Memory B cell (primary cell): ENCODE results near the gene LGMN.

Source experiments
- ATAC-seq: fragments of 150-1000 bp; cut with Tn5 transposase; 2 replicates; pipeline ENCODE4 v1.10.0; 2021; ENCODE audit warnings: low read depth, mild to moderate bottlenecking, moderate library complexity
- DNase-seq, 2 donors: peaks; one replicate each; pipeline ENCODE4 v3.0.0; 2022; ENCODE audit warnings: low spot score in 2 of 2
- H3K27ac Mint-ChIP-seq: one replicate; pipeline ENCODE4 v1.8.0; 2022; ENCODE audit warnings: mild to moderate bottlenecking, moderate library complexity, mixed read lengths
- H3K27me3 Mint-ChIP-seq: one replicate; pipeline ENCODE4 v1.8.0; 2022; ENCODE audit warnings: mixed read lengths
- H3K36me3 Mint-ChIP-seq: one replicate; pipeline ENCODE4 v1.8.0; 2022; ENCODE audit warnings: mild to moderate bottlenecking, mixed read lengths
- H3K4me1 Mint-ChIP-seq: one replicate; pipeline ENCODE4 v1.8.0; 2022; ENCODE audit warnings: mixed read lengths
- H3K4me3 Mint-ChIP-seq: one replicate; pipeline ENCODE4 v1.8.0; 2022; ENCODE audit warnings: mild to moderate bottlenecking, moderate library complexity, mixed read lengths
- H3K9me3 Mint-ChIP-seq: one replicate; pipeline ENCODE4 v1.8.0; 2022; ENCODE audit warnings: mixed read lengths

LGMN gene

GRCh38 chr14:92706386-92706785 is 42.0 kb downstream of the LGMN start:
- Mint-ChIP-seq H3K36me3 (peaks cover 10% of the 10 kb centered on the region), H3K4me1 (peaks cover 30% of the 10 kb centered on the region), H3K27me3 (no peaks in the 10 kb centered on the region), H3K27ac (no peak overlapping the region), H3K4me3 (no peak overlapping the region), H3K9me3 (no peaks in the 10 kb centered on the region)
- ATAC-seq (no peak), DNase-seq (no peak)

DNA sequence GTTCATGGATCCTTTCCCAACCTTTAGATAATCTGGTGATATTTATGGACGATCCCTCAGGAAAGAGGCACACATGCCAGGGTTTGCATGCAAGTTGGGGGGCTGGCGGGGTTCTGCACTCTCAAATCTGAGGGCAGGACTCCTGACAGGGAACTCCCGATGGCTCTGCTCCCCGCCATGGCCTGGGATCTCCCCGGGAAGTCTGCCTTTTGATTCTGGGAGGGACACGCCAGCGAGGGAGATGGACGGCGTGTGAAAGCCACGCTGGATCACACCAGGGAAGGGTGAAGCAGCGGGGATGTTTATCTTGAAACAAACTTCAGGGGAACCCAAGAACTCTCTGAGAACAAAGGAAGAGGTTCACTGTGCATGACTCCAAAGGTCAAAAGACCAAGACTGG is 43.6 kb downstream of the LGMN start:
- DNase-seq, result no peak
- Mint-ChIP-seq H3K9me3 (no peaks in the 10 kb centered on the region), H3K27me3 (no peaks in the 10 kb centered on the region), H3K4me3 (peak overlapping the region; percentile 75), H3K4me1 (peaks cover 34% of the 10 kb centered on the region), H3K36me3 (peaks cover 5% of the 10 kb centered on the region), H3K27ac (peak overlapping the region; percentile 96)
- ATAC-seq, result no peak

DNA sequence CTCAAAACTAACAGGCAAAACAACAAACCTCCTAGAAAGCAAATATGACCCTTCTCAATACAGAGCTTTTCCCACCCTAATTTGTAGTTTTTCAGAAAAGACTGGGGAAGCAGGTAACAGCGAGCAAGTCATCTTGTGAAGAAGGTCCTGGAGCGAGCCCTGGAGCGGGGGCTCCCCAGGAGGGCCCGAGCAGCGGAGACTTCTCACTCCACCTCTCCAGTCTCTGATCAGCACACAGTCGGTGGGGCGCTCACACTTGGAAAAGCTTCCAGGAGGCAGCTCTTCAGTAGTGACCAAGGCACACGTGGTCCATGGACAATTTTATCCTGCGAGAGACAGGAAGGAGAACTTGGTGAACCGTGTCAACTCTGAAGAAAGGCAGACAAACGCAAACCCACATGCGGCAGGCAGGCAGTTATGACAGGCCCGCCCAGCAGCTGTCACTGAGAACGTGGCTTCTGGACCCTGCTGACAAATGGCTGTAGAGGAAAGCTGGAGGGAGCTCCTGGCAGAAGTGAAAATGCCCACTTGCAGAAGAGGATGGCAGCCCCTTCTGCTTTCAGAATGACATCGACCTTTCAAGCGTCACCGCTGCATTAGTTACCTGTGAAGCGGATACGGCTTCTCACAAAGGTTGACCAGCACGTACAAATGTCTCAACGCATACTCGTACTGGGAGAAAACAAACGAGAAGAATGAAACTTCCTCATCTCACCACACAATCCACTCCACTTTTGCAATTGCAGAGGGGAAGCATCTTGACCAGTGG is 44.2 kb downstream of the LGMN start:
- Mint-ChIP-seq H3K36me3 (peaks cover 5% of the 10 kb centered on the region), H3K27ac (peak overlapping the region; percentile 96), H3K4me1 (peaks cover 34% of the 10 kb centered on the region), H3K4me3 (peak overlapping the region; percentile 75), H3K9me3 (no peaks in the 10 kb centered on the region), H3K27me3 (no peaks in the 10 kb centered on the region)
- DNase-seq (peak; percentile 63 to 82), ATAC-seq (peak; percentile 96)

GRCh38 chr14:92703516-92703915 is 44.9 kb downstream of the LGMN start:
- DNase-seq, result no peak
- Mint-ChIP-seq H3K27me3 (no peaks in the 10 kb centered on the region), H3K9me3 (no peaks in the 10 kb centered on the region), H3K4me3 (peak overlapping the region; percentile 46), H3K27ac (peak overlapping the region; percentile 96), H3K36me3 (peaks cover 5% of the 10 kb centered on the region), H3K4me1 (peaks cover 35% of the 10 kb centered on the region)
- no peak for ATAC-seq

- H3K4me3 Mint-ChIP-seq, result peak overlapping the region; percentile 59
- H3K9me3 Mint-ChIP-seq, result no peaks in the 10 kb centered on the region
- H3K4me1 Mint-ChIP-seq, result peaks cover 45% of the 10 kb centered on the region
- H3K27me3 Mint-ChIP-seq, result no peaks in the 10 kb centered on the region
- DNase-seq (no peak), ATAC-seq (no peak)
- peak overlapping the region; percentile 96 for H3K27ac Mint-ChIP-seq
- peaks cover 5% of the 10 kb centered on the region for H3K36me3 Mint-ChIP-seq
Observed at GRCh38 chr14:92702441-92702918, 45.9 kb downstream of the LGMN start.

- Mint-ChIP-seq H3K27me3 (no peaks in the 10 kb centered on the region), H3K27ac (peak overlapping the region; percentile 96), H3K4me1 (peaks cover 46% of the 10 kb centered on the region), H3K36me3 (peaks cover 2% of the 10 kb centered on the region), H3K9me3 (no peaks in the 10 kb centered on the region), H3K4me3 (peak overlapping the region; percentile 22)
- no peak for ATAC-seq
- no peak for DNase-seq
Observed at GRCh38 chr14:92701826-92702225, 46.6 kb downstream of the LGMN start.

- ATAC-seq, result no peak
- Mint-ChIP-seq H3K4me3 (no peak overlapping the region), H3K4me1 (peaks cover 54% of the 10 kb centered on the region)
Observed at GRCh38 chr14:92698393-92698792, 50.0 kb downstream of the LGMN start.

GRCh38 chr14:92696366-92696765 is 52.1 kb downstream of the LGMN start:
- H3K4me1 Mint-ChIP-seq, result peaks cover 40% of the 10 kb centered on the region
- H3K9me3 Mint-ChIP-seq, result no peaks in the 10 kb centered on the region
- no peaks in the 10 kb centered on the region for H3K27me3 Mint-ChIP-seq
- H3K36me3 Mint-ChIP-seq, result peaks cover 5% of the 10 kb centered on the region
- DNase-seq (peak in 1 of 2 donors; percentile 36), ATAC-seq (peak; percentile 92)
- H3K4me3 Mint-ChIP-seq, result peak overlapping the region; percentile 65
- H3K27ac Mint-ChIP-seq, result peak overlapping the region; percentile 83

More at GRCh38 chr14:92698393-92698792, 50.0 kb downstream of the LGMN start:
- DNase-seq, result no peak
- Mint-ChIP-seq H3K27ac (no peak overlapping the region), H3K9me3 (no peaks in the 10 kb centered on the region), H3K27me3 (no peaks in the 10 kb centered on the region), H3K36me3 (peaks cover 5% of the 10 kb centered on the region)

GRCh38 chr14:92695562-92695961 is 52.9 kb downstream of the LGMN start:
- peaks cover 37% of the 10 kb centered on the region for H3K4me1 Mint-ChIP-seq

DNA sequence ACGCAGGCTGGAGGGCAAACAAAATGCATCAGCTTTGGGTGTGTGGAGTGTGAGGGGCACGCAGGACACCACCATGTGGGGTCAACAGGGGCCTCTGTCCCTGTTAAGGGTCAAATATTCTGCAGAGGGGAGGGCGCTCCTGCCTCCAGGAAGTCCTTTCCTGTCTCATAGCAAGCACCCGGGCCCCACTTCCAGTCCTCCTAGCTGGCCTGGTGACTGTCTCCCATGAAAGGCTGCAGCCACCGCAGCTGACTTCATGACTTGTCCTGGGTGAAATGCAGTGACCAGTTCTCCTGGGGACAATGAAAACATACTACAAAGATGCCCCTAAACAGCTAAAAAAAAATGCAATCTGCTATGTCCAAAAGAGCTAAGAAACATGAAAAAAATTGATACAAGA is 53.6 kb downstream of the LGMN start:
- no peak for ATAC-seq
- peaks cover 35% of the 10 kb centered on the region for H3K4me1 Mint-ChIP-seq

More at GRCh38 chr14:92695562-92695961, 52.9 kb downstream of the LGMN start:
- H3K27me3 Mint-ChIP-seq, result no peaks in the 10 kb centered on the region
- H3K27ac Mint-ChIP-seq, result no peak overlapping the region
- no peak overlapping the region for H3K4me3 Mint-ChIP-seq
- peaks cover 5% of the 10 kb centered on the region for H3K36me3 Mint-ChIP-seq
- H3K9me3 Mint-ChIP-seq, result no peaks in the 10 kb centered on the region
- ATAC-seq (no peak), DNase-seq (no peak)

DNA sequence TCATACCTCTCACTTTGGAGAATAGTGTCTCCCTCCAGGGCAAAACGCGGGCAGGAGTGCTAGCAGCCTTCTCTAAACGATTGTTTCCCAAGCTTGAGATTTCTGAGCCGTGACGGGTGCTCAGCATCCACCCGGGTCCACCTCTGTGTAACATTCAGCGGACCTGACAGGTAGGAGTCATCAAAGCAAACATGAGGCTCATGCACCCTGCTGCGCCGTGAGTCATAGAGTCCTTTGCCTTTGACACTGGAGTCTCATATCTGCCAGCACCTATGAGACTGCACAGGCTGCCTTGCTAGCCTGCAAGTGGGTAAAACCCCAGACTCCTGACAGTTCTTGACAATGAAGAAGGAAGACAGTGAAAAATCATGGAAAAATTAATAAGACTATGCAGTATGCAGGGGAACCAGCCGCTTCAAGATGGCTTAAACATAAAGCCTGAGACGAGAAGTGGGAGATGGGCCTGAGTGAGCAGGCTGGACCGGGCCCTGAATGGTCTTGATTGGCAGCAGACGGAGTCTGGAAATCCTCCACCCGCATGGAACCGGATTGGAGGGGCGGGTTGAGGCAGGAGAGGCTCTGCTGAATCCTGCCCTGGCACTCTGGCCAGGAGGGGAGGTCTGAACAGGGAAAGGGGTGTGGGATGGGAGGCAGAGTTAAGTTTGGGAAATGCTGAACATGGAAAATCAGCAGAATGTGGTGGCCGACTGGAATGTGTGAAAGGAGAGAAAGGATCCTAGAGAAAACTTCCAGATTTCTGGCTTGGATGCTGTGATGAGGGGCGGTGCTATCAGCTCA is 54.2 kb downstream of the LGMN start:
- Mint-ChIP-seq H3K4me1 (peaks cover 35% of the 10 kb centered on the region), H3K27ac (peak overlapping the region; percentile 16), H3K9me3 (no peaks in the 10 kb centered on the region), H3K27me3 (no peaks in the 10 kb centered on the region), H3K36me3 (peaks cover 7% of the 10 kb centered on the region), H3K4me3 (no peak overlapping the region)
- no peak for ATAC-seq
- DNase-seq, result no peak

More for the DNA sequence above, 53.6 kb downstream of the LGMN start:
- no peak for DNase-seq
- Mint-ChIP-seq H3K36me3 (peaks cover 7% of the 10 kb centered on the region), H3K4me3 (no peak overlapping the region), H3K27ac (no peak overlapping the region), H3K27me3 (no peaks in the 10 kb centered on the region), H3K9me3 (no peaks in the 10 kb centered on the region)

DNA sequence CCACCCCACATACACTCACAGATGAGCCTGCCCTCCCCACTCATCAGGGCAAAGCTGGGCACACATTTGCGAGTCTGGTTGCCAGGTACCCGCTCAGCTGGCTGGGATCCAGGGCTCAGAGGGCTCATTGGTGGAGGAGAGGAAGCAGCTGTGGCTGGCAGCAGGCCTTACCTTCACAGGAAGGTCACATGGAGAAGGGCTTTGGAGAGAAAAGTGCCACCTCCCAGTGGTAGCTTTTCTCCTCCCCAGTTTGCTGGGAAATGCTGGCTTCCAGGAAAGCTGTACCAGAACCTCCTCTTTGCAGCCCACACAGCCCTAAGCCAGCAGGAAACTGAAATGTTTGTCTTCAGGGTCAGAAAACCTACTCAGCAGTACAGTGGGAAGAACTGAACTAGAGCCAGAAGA is 55.6 kb downstream of the LGMN start:
- H3K27ac Mint-ChIP-seq, result no peak overlapping the region
- H3K4me1 Mint-ChIP-seq, result peaks cover 28% of the 10 kb centered on the region
- no peaks in the 10 kb centered on the region for H3K27me3 Mint-ChIP-seq
- ATAC-seq, result no peak
- no peaks in the 10 kb centered on the region for H3K9me3 Mint-ChIP-seq
- peaks cover 10% of the 10 kb centered on the region for H3K36me3 Mint-ChIP-seq
- DNase-seq, result no peak
- H3K4me3 Mint-ChIP-seq, result no peak overlapping the region

DNA sequence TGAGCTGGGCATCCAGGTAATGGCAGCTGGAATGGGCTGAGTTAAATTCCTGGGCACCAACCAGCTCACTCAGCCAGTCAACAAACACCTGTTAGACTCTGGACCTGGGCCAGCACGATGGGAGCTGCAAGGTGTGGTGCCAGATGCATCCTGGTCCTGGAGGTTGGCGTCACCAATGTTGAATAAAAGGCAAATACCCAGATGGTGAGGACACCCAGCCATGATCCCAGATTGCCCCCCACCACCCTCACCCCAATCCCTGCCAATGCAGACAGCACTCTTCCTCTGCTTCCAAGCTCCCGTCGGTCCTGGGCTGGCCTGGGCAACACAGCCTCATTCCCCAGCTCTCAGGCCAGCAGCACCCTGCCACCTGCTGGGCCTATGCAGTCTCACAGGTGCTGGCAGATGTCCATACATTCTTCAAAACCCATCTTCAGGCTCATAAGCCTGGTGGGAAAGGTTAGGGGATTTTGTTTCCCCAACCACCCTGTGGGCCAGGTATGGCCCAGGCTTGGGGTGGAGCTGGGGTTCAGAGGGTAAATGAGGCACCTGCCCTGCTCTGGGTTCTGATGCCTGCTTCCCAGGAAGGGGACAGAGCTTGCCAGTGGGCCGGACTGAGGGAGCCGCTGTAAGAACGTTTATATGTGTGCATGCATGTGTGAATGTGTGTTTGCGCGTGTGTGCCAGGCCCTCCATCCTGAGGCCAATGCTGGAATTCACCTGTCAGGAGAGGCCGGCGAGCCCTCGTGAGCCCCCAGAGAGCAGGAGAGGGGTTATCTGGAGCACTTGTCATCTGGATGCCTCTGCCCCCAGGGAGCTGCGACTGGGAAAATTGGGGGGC is 58.0 kb downstream of the LGMN start:
- H3K9me3 Mint-ChIP-seq, result no peaks in the 10 kb centered on the region
- H3K4me1 Mint-ChIP-seq, result peaks cover 18% of the 10 kb centered on the region
- H3K36me3 Mint-ChIP-seq, result peaks cover 11% of the 10 kb centered on the region
- ATAC-seq (no peak), DNase-seq (no peak)
- H3K27me3 Mint-ChIP-seq, result no peaks in the 10 kb centered on the region
- H3K4me3 Mint-ChIP-seq, result no peak overlapping the region
- peak overlapping the region; percentile 55 for H3K27ac Mint-ChIP-seq
